ENCODE measurements around the gene ZC3H6. TPM values are rescaled to one million over a fixed set of nuclear protein-coding genes. Genes with fewer than 3 reads are reported as not detected.

The ZC3H6 gene
- total RNA-seq, 1 donor from 2014 or later, result 7.3 TPM

DNA sequence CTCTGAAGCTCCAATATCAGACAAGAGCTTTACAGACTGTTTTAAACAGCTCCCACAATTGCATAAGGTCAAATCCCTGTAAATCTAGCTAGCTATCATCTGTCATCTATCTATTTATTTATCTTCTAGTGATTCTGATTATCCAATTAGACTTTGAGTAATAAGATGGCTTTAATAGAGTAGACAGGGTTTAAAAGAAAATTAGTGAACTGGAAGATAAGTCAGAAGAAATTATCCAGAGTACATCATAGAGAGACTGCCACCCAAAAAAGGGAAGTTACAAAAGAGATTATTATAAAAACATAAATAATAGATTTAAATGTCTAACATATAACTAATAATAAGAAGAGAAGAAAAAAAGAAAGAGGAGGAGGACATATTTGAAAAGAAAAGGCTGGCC, 12.5 kb upstream of the ZC3H6 start:
- H3K36me3 Mint-ChIP-seq (ENCODE audit: low read depth), result no peaks in the 10 kb centered on the region
- peaks cover 5% of the 10 kb centered on the region for H3K4me1 Mint-ChIP-seq
- no peak overlapping the region for H3K4me3 Mint-ChIP-seq
- no peak for DNase-seq (ENCODE audit: low read depth, low spot score)
- no peak for TF ChIP-seq CTCF (conservative IDR thresholded peaks at IDR 0.05)
- no peak overlapping the region for H3K27ac Mint-ChIP-seq (ENCODE audit: unreplicated experiment)
- H3K9me3 Mint-ChIP-seq, result peaks cover 5% of the 10 kb centered on the region
- no peaks in the 10 kb centered on the region for H3K27me3 Mint-ChIP-seq (ENCODE audit: low read depth)

DNA sequence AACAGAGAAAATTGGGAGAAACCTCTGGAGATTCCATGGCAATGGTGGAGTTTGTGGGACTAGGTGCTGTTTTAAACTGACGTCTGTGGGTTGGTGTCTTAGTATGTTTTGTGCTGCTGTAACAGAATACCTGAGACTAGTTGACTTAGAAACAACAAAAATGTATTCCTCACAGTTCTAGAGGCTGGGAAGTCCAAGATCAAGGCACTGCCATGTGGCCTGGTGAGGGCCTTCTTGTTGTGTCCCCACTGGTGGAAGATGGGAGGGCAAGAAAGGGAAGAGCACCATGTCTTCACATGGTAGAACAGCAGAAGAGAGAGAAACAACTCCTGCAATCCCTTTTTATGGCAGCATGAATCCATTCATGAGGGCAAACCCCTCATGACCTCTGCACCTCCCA, 6.8 kb upstream of the ZC3H6 start:
- DNase-seq (ENCODE audit: low read depth, low spot score), result no peak
- H3K27ac Mint-ChIP-seq (ENCODE audit: unreplicated experiment), result no peak overlapping the region
- no peaks in the 10 kb centered on the region for H3K27me3 Mint-ChIP-seq (ENCODE audit: low read depth)
- H3K4me1 Mint-ChIP-seq, result peaks cover 10% of the 10 kb centered on the region
- no peaks in the 10 kb centered on the region for H3K36me3 Mint-ChIP-seq (ENCODE audit: low read depth)
- TF ChIP-seq CTCF (conservative IDR thresholded peaks at IDR 0.05), result no peak
- H3K9me3 Mint-ChIP-seq, result peaks cover 5% of the 10 kb centered on the region
- peak overlapping the region; percentile 11 for H3K4me3 Mint-ChIP-seq

GRCh38 chr2:112272669-112273068, 2.7 kb upstream of the ZC3H6 start:
- H3K27ac Mint-ChIP-seq (ENCODE audit: unreplicated experiment), result no peak overlapping the region
- no peak for DNase-seq (ENCODE audit: low read depth, low spot score)
- H3K4me1 Mint-ChIP-seq, result peaks cover 17% of the 10 kb centered on the region
- no peaks in the 10 kb centered on the region for H3K36me3 Mint-ChIP-seq (ENCODE audit: low read depth)
- no peak for TF ChIP-seq CTCF (conservative IDR thresholded peaks at IDR 0.05)
- H3K9me3 Mint-ChIP-seq, result peaks cover 5% of the 10 kb centered on the region
- peak overlapping the region; percentile 67 for H3K4me3 Mint-ChIP-seq
- no peaks in the 10 kb centered on the region for H3K27me3 Mint-ChIP-seq (ENCODE audit: low read depth)

DNA sequence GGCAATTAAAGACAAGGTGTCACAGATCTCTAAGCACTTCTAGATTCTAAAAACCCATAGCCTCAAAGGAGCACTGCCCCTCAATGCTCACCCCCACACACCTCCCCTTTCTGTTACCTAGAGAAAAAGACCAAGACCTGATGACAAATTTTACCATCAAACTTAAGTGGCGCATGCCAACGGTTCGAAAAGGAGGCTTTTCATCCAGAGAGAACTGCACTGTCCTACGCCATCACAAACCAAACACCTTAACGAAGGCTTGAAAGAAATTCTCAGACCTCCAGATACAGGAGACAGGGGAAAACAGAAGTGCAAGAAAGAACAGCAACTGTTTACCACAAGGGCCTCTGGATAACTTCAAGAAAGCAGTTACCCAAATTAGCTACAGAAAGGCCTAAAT, 2.0 kb upstream of the ZC3H6 start:
- H3K27ac Mint-ChIP-seq (ENCODE audit: unreplicated experiment), result no peak overlapping the region
- H3K4me3 Mint-ChIP-seq, result peak overlapping the region; percentile 67
- H3K36me3 Mint-ChIP-seq (ENCODE audit: low read depth), result no peaks in the 10 kb centered on the region
- H3K9me3 Mint-ChIP-seq, result peaks cover 3% of the 10 kb centered on the region
- H3K4me1 Mint-ChIP-seq, result peaks cover 17% of the 10 kb centered on the region
- H3K27me3 Mint-ChIP-seq (ENCODE audit: low read depth), result no peaks in the 10 kb centered on the region
- DNase-seq (ENCODE audit: low read depth, low spot score), result no peak
- no peak for TF ChIP-seq CTCF (conservative IDR thresholded peaks at IDR 0.05)

GRCh38 chr2:112275887-112276773, 733 bp downstream of the ZC3H6 start:
- H3K4me3 Mint-ChIP-seq, result peak overlapping the region; percentile 98
- H3K36me3 Mint-ChIP-seq (ENCODE audit: low read depth), result no peaks in the 10 kb centered on the region
- H3K27ac Mint-ChIP-seq (ENCODE audit: unreplicated experiment), result peak overlapping the region; percentile 99
- peaks cover 17% of the 10 kb centered on the region for H3K4me1 Mint-ChIP-seq
- DNase-seq (ENCODE audit: low read depth, low spot score), result peak; percentile 69
- H3K27me3 Mint-ChIP-seq (ENCODE audit: low read depth), result no peaks in the 10 kb centered on the region
- no peak for TF ChIP-seq CTCF (conservative IDR thresholded peaks at IDR 0.05)
- no peaks in the 10 kb centered on the region for H3K9me3 Mint-ChIP-seq

Data from neural crest cell (in vitro differentiated cells).